GM12865 (cell line): ENCODE measurements around the gene CLIP4.

Source experiments
- DNase-seq: peaks from one replicate; pipeline ENCODE4 v3.0.0; 2010; ENCODE audit warnings: low read depth
- H3K4me3 ChIP-seq: 2 replicates; pipeline ENCODE4 v1.5.1; 2011; ENCODE audit warnings: mild to moderate bottlenecking, low read depth, low read length, control low read depth
- TF ChIP-seq, protein P1 (sequence below): IDR thresholded peaks from 2 replicates; pipeline ENCODE4 v1.5.1; 2011; ENCODE audit warnings: low read length, control low read depth, low read depth, inconsistent platforms; ENCODE audit not compliant: insufficient read depth; ENCODE audit errors: missing control alignments

The CLIP4 gene

GRCh38 chr2:29206941-29207340 is 91.7 kb downstream of the CLIP4 start:
- H3K4me3 ChIP-seq, result no peak overlapping the region
- DNase-seq, result no peak
- TF ChIP-seq, protein P1, sequence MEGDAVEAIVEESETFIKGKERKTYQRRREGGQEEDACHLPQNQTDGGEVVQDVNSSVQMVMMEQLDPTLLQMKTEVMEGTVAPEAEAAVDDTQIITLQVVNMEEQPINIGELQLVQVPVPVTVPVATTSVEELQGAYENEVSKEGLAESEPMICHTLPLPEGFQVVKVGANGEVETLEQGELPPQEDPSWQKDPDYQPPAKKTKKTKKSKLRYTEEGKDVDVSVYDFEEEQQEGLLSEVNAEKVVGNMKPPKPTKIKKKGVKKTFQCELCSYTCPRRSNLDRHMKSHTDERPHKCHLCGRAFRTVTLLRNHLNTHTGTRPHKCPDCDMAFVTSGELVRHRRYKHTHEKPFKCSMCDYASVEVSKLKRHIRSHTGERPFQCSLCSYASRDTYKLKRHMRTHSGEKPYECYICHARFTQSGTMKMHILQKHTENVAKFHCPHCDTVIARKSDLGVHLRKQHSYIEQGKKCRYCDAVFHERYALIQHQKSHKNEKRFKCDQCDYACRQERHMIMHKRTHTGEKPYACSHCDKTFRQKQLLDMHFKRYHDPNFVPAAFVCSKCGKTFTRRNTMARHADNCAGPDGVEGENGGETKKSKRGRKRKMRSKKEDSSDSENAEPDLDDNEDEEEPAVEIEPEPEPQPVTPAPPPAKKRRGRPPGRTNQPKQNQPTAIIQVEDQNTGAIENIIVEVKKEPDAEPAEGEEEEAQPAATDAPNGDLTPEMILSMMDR, result no peak

DNA sequence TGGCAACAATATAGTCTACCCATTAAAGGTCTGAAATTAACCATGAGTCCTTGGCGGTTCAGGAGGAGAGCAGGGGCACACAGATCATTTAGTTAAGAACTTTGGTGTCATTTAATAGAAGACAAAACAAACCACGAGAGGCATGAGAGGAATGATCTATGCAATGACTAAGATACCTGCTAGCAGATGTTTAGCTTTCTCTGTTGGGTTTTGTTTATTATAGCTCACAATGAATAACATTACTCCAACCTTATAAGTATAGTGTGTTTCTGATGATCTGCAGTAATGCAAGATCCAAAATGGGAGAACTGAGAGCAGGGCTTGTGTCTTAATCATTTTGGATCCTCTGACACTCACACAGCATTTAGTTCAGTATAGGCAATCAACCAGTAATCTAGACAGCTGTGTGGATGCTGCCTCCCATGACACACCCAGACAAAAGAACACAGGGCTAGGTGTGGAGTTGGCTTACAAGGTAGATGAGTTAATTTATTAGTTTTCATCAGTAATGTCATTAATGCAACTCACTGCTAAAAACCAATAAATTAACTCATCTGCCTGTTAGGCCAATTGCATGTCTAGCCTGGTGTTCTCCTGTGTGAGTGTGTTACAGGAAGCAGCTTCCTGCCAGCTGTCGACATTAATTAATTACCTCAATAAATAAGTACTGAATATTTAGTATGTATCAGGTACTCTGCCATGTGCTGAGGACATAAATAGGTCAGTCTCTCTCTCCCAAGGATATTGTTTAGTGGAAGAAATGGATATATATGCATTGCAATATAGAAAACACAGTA is 92.3 kb downstream of the CLIP4 start:
- DNase-seq, result no peak
- TF ChIP-seq, protein P1, result no peak
- H3K4me3 ChIP-seq, result no peak overlapping the region

- no peak for DNase-seq
Observed at GRCh38 chr2:29209551-29209950, 94.3 kb downstream of the CLIP4 start.

DNA sequence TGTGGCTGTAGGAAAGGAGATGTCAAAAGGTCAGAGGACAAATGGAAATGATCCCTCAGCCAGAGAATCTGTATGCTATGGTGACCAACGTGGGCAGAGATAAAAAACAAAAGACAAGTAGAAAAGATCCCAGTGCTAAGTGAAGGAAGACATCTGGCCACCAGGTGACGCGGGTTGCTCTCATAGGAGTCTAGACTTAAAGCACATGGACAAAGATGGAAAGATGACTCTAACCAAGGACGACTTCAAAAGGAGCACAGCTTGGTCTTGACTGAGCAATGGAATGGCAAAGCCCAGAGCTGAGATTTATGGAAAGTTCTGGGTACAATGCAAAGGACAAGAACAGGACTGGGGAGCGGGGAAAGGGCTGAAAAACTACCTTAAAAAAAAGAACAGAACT is 96.8 kb downstream of the CLIP4 start:
- DNase-seq, result no peak
- TF ChIP-seq, protein P1, result no peak

More at GRCh38 chr2:29209551-29209950, 94.3 kb downstream of the CLIP4 start:
- no peak overlapping the region for H3K4me3 ChIP-seq
- TF ChIP-seq, protein P1, result no peak

DNA sequence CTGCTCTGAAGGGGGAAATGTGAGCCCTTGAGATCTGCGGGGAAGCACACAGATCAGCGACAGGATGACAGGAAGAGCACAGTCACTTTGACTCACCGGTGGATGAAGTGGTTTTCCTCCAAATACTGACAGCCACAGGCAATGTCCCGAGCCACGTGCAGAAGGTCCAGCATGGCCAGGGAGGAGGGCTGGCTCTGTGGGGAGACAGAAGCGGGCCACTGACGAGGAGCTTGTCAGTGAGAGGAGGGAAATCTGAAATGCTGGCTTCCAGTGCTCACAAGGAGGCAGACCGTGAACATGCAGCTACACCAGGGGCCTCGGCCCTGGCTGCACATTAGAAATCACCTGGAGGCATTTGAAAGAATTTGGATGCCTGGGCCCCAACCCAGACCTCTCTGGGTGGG is 98.7 kb downstream of the CLIP4 start:
- TF ChIP-seq, protein P1, result no peak
- H3K4me3 ChIP-seq, result no peak overlapping the region
- no peak for DNase-seq

More for the DNA sequence above, 96.8 kb downstream of the CLIP4 start:
- H3K4me3 ChIP-seq, result no peak overlapping the region

GRCh38 chr2:29215073-29215472 is 99.9 kb downstream of the CLIP4 start:
- no peak overlapping the region for H3K4me3 ChIP-seq
- no peak for DNase-seq
- TF ChIP-seq, protein P1, result no peak
